Psoas muscle (tissue), 8 donors: ENCODE results near the gene DUS3L. TPM values are rescaled to one million over a fixed set of nuclear protein-coding genes. Genes with fewer than 3 reads are reported as not detected.

Experiments used
- ATAC-seq, 4 donors: fragments of 200-7000 bp; cut with Tn5 transposase; one replicate each; pipeline ENCODE4 v1.9.1; 2020; ENCODE audit warnings: moderate library complexity in 3 of 4, mild to moderate bottlenecking in 2 of 4
- DNase-seq, 2 donors: peaks; one replicate each; pipeline ENCODE4 v3.0.0-alpha.2; 2020
- H3K27ac ChIP-seq: fragments of 200-600 bp; one replicate; pipeline ENCODE4 v1.8.0; 2022
- H3K27me3 ChIP-seq, 3 donors: fragments of 200-600 bp in 1 of 3; one replicate each; pipeline versions ENCODE4 v1.6.1 to v1.8.0; 2013 to 2022; ENCODE audit warnings: low read length in 2 of 3, mild to moderate bottlenecking in 2 of 3, moderate library complexity in 1 of 3; ENCODE audit not compliant: insufficient read depth in 3 of 3
- H3K36me3 ChIP-seq, 2 donors: fragments of 200-600 bp in 1 of 2; one replicate each; pipeline versions ENCODE4 v1.6.1 to v1.8.0; 2013 to 2022; ENCODE audit warnings: low read depth in 1 of 2, mild to moderate bottlenecking in 1 of 2, moderate library complexity in 1 of 2; ENCODE audit not compliant: insufficient read depth in 1 of 2
- H3K4me1 ChIP-seq: fragments of 200-600 bp; one replicate; pipeline ENCODE4 v1.8.0; 2022
- H3K4me3 ChIP-seq: fragments of 200-600 bp; one replicate; pipeline ENCODE4 v1.8.0; 2022; ENCODE audit warnings: mild to moderate bottlenecking
- H3K9me3 ChIP-seq: fragments of 200-600 bp; one replicate; pipeline ENCODE4 v1.8.0; 2022
- WGBS, 3 donors: extraction: QIAGEN DNeasy Blood & Tissue Kit; methylation state at CpG; one replicate each; pipeline versions ENCODE4 v1.1.6 to v1.1.7; 2013; 5-methylcytosine and 5-hydroxymethylcytosine counted together
- intact Hi-C, 2 donors: fragments of 100-400 bp; cut with DNase I; formaldehyde crosslinking; loops; one replicate each; pipeline versions ENCODE4 v1.11.0 to v1.14.2; 2022
- polyA plus RNA-seq, 3 donors: library from polyadenylated mRNA; stranded (reverse); fragments of 200-250 nt; gene quantifications; one replicate each; pipeline ENCODE4 v1.2.3, GENCODE V29; 2013
- total RNA-seq, 4 donors: library from RNA; stranded (reverse); fragmentation: NEBNext Ultra II Directional in 2 of 4; extraction: Animal tissue kit (Norgen Biotek cat#: 25700) in 2 of 4; gene quantifications; one replicate each; pipeline versions ENCODE4 v1.2.1 to v1.2.4, GENCODE V29; 2021 to 2023
- TF ChIP-seq, protein P1 (sequence below): fragments of 200-600 bp; IDR thresholded peaks from one replicate; pipeline ENCODE4 v1.8.0; 2022; ENCODE audit warnings: antibody characterized with exemption
- donor health status: healthy with polysubstance abuse.
- donor health status: DM: no; HTN: no; CAD: no; lungs with moderate emphysema.
- donor health status: Bipolar disorder and iron deficiency.
- donor health status: healthy.
- donor health status: DM: yes; HTN: yes; CAD: no.
- donor health status: DM: no; HTN: no; CAD: no.
- donor health status: DM: no; HTN: no; CAD: no.
- donor health status: DM: yes; HTN: yes; CAD: no.

The DUS3L gene
- total and polyA plus RNA-seq, 7 donors = 13.4 to 40.1 (median 23.2) TPM

DNA sequence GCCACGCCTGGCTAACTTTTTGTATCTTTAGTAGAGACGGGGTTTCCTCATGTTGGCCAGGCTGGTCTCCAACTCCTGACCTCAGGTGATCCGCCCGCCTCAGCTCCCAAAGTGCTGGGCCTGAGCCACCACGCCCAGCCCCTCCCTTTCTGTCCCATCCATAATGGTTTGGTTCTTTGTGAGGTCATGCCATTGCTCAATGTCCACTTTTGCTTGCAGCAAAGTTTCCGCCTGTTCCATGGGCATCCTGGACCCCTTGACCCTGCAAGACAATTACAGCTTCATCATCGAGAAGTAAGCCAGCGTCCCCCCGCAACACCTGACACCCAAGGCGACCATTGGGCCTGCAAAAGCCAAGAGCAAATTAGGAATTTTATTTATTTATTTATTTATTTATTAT, 23.0 kb downstream of the DUS3L start:
- ATAC-seq (no peak), DNase-seq (no peak)
- Histone ChIP-seq H3K27ac (no peak overlapping the region), H3K4me1 (no peaks in the 10 kb centered on the region), H3K27me3 (peaks cover 0 to 2% (median 0%) of the 10 kb centered on the region in 3 donors), H3K9me3 (no peaks in the 10 kb centered on the region), H3K4me3 (no peak overlapping the region), H3K36me3 (no peaks in the 10 kb centered on the region)
- 91 to 95% (median 91%) methylated on average over 10 of the region's 10 CpGs for WGBS, 3 donors
- intact Hi-C loops = no loop called here
- TF ChIP-seq, protein P1, sequence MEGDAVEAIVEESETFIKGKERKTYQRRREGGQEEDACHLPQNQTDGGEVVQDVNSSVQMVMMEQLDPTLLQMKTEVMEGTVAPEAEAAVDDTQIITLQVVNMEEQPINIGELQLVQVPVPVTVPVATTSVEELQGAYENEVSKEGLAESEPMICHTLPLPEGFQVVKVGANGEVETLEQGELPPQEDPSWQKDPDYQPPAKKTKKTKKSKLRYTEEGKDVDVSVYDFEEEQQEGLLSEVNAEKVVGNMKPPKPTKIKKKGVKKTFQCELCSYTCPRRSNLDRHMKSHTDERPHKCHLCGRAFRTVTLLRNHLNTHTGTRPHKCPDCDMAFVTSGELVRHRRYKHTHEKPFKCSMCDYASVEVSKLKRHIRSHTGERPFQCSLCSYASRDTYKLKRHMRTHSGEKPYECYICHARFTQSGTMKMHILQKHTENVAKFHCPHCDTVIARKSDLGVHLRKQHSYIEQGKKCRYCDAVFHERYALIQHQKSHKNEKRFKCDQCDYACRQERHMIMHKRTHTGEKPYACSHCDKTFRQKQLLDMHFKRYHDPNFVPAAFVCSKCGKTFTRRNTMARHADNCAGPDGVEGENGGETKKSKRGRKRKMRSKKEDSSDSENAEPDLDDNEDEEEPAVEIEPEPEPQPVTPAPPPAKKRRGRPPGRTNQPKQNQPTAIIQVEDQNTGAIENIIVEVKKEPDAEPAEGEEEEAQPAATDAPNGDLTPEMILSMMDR = no peak

DNA sequence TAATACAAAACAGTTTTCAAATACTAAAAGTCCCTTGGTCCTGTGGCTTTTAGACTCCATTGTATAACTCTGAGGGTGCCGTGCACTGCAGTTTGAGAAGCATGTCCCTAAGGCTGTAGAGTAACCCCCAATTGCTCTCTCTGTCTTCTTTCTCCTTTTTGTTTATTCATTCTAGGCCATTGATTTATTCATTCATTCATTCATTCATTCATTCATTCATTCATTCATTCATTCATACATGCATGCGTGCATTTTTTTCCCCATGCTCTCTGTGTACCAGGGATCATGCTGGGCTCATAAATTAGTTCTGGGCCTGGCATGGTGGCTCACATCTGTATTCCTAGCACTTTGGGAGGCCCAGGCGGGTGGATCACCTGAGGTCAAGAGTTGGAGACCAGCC, 25.7 kb downstream of the DUS3L start:
- H3K4me1 ChIP-seq = no peaks in the 10 kb centered on the region
- no peaks in the 10 kb centered on the region for H3K36me3 ChIP-seq
- ATAC-seq = no peak
- no peak overlapping the region for H3K4me3 ChIP-seq
- intact Hi-C loops = no loop called here
- no peaks in the 10 kb centered on the region for H3K9me3 ChIP-seq
- no peak for DNase-seq
- TF ChIP-seq, protein P1 = no peak
- no peaks in the 10 kb centered on the region for H3K27me3 ChIP-seq
- H3K27ac ChIP-seq = no peak overlapping the region
- 87 to 91% (median 91%) methylated on average over 3 of the region's 3 CpGs for WGBS, 3 donors

DNA sequence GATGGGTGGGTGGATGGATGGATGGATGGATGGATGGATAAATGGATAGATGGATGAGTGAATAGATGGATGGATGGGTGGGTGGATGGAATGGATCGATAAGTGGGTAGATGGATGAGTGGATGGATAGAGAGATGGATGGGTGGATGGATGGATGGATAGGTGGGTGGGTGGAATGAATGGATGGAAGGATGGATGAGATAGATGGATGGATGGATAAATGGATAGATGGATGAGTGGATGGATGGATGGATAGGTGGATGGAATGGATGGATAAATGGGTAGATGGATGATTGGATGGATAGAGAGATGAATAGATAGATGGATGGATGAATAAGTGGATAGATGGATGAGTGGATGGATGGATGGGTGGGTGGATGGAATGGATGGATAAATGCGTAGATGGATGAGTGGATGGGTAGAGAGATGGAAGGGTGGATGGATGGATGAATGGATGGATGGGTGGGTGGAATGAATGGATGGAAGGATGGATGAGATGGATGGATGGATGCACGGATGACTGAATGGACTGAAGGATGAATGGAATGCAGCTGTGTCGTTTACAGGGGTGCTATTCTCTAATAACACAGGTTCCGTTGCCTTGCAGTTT, 28.2 kb downstream of the DUS3L start:
- no peak for DNase-seq
- Histone ChIP-seq H3K9me3 (no peaks in the 10 kb centered on the region), H3K4me1 (no peaks in the 10 kb centered on the region), H3K36me3 (no peaks in the 10 kb centered on the region), H3K27ac (no peak overlapping the region), H3K4me3 (no peak overlapping the region), H3K27me3 (peaks cover 0 to 4% (median 0%) of the 10 kb centered on the region in 3 donors)
- intact Hi-C loops = no loop called here
- 88 to 95% (median 89%) methylated on average over 5 of the region's 5 CpGs for WGBS, 3 donors
- TF ChIP-seq, protein P1 = no peak
- ATAC-seq = no peak

DNA sequence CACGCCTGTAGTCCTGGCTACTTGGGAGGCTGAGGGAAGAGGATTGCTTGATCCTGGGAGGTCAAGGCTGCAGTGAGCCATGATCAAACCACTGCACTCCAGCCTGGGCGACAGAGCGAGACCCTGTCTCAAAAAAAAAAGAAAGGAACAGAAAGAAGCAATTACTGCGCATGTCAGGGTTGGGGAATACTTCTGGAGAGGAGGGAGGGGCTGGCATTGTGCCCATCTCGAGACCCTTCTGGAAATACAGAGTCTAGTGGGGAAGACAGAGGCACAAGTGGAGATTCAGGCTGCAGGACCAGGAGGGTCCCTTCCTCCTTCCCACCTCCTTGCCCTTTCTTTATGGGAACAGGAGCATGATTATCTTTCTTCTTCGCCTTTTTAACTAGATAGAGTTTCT, 37.2 kb downstream of the DUS3L start:
- 56 to 70% (median 59%) methylated on average over 6 of the region's 6 CpGs for WGBS, 3 donors
- TF ChIP-seq, protein P1 = no peak
- H3K27me3 ChIP-seq = peaks cover 0 to 11% (median 5%) of the 10 kb centered on the region in 3 donors
- intact Hi-C loops = no loop called here
- DNase-seq (no peak), ATAC-seq (no peak)
- no peaks in the 10 kb centered on the region for H3K9me3 ChIP-seq
- no peak overlapping the region for H3K4me3 ChIP-seq
- no peak overlapping the region for H3K27ac ChIP-seq
- no peaks in the 10 kb centered on the region for H3K4me1 ChIP-seq
- no peaks in the 10 kb centered on the region for H3K36me3 ChIP-seq

DNA sequence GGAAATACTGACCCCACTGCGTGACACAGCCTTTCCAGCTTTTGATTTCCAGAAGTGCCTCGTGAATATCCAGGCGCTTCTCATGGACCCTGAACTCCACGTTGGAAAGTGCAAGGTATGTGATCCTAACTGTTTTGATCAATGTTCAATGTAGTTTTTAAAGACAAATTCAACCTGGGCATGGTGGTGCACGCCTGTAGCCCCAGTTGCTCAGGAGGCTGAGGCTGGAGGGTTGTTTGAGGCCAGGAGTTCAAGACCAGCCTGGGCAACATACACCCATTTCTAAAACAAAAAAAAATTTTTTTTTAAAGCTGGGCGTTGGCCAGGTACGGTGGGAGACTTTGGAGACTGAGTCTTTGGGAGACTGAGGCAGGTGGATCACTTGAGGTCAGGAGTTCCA, 39.3 kb downstream of the DUS3L start:
- WGBS, 3 donors = 75 to 82% (median 79%) methylated on average over 7 of the region's 7 CpGs
- ATAC-seq (no peak), DNase-seq (no peak)
- H3K27me3 ChIP-seq = peaks cover 0 to 10% (median 9%) of the 10 kb centered on the region in 3 donors
- H3K9me3 ChIP-seq = no peaks in the 10 kb centered on the region
- no peak overlapping the region for H3K4me3 ChIP-seq
- H3K36me3 ChIP-seq = no peaks in the 10 kb centered on the region
- H3K4me1 ChIP-seq = no peaks in the 10 kb centered on the region
- intact Hi-C loops = no loop called here
- no peak overlapping the region for H3K27ac ChIP-seq
- TF ChIP-seq, protein P1 = no peak
